ENCODE results near the gene POLRMT. TPM values are rescaled to one million over a fixed set of nuclear protein-coding genes. Genes with fewer than 3 reads are reported as not detected.

The POLRMT gene
- total RNA-seq, 1 donor from 2014 or later, result 56.7 TPM

DNA sequence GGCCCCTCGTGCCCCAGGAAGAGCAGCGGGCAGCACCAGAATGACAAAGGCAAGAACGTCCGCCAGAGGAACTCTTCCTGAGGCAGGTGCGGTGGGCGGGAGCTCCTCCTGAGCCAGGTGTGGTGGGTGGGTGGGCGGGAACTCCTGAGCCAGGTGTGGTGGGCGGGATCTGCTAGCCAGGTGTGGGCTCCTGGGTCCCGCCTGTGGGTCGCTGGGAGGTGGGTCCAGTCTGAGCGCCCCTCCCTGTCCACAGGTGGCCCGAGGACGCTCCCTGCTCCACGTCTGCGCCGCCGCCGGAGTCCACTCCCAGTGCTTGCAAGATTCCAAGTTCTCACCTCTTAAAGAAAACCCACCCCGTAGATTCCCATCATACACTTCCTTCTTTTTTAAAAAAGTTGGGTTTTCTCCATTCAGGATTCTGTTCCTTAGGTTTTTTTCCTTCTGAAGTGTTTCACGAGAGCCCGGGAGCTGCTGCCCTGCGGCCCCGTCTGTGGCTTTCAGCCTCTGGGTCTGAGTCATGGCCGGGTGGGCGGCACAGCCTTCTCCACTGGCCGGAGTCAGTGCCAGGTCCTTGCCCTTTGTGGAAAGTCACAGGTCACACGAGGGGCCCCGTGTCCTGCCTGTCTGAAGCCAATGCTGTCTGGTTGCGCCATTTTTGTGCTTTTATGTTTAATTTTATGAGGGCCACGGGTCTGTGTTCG, 50.7 kb downstream of the POLRMT start:
- no peak for DNase-seq (ENCODE audit: extremely low read depth, low read depth, low spot score)

DNA sequence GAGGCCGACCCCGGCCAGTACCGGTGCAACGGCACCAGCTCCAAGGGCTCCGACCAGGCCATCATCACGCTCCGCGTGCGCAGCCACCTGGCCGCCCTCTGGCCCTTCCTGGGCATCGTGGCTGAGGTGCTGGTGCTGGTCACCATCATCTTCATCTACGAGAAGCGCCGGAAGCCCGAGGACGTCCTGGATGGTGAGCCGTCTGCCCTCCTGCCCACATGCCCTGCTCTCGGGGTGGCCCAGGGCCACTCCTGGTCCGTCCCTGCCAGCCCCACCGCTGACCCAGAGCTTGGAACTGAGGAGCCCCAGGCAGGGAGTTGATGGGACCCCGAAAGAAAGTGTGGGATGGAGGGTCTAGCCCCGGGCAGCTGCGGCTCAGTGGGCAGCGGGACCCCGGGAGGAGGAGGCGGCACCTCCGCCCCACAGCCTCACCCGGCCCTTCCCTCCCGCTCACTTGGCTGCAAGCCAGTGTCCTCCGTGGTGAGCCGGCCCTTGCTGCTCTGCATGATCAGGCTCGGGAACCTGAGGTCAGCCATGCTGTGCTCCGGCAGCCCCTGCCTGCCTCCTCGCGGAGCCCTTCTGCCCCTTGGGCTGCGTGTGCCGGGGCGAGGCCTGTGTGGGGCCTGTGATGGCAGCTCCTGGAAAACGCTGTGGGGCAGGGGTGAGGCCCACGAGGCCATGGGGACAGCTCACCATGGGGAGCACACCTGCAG, 51.8 kb downstream of the POLRMT start:
- DNase-seq (ENCODE audit: extremely low read depth, low read depth, low spot score), result no peak

DNA sequence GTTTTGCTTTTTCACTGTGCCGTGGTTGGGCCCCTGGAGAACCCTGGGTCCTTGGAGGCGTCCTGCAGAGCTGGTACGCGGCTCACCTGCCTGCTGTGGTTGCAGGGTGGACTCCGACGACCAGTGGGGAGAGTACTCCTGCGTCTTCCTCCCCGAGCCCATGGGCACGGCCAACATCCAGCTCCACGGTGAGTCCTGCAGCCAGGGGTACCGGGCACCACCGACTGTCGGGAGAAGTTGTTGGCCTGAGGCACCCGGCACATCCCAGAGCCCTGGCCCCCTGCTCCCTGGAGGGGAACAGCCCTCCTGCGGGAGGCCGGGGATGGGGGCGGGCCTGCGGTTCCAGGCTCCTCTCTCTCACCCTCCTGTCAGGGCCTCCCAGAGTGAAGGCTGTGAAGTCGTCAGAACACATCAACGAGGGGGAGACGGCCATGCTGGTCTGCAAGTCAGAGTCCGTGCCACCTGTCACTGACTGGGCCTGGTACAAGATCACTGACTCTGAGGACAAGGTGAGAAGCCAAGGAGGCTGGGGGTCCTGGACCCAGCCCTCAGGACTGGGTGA, 53.0 kb downstream of the POLRMT start:
- no peak for DNase-seq (ENCODE audit: extremely low read depth, low read depth, low spot score)

DNA sequence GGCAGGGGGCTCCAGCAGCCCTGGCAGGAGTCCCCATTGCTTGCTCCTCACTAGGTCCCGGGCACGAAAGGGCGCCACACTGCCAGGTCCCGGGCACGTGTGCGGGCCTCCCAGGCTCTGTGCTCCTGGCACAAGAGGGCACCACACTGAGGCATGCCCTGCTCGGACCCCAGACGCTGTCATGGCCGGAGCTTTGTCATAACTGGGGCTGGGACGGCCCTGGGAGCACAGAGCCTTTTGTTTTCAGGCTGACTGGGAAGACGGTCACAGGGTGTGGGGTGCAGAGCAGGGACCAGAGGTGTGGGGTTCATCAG, 53.5 kb downstream of the POLRMT start:
- no peak for DNase-seq (ENCODE audit: extremely low read depth, low read depth, low spot score)

- DNase-seq (ENCODE audit: extremely low read depth, low read depth, low spot score), result no peak
Measured at GRCh38 chr19:579111-579841, 54.1 kb downstream of the POLRMT start.

DNA sequence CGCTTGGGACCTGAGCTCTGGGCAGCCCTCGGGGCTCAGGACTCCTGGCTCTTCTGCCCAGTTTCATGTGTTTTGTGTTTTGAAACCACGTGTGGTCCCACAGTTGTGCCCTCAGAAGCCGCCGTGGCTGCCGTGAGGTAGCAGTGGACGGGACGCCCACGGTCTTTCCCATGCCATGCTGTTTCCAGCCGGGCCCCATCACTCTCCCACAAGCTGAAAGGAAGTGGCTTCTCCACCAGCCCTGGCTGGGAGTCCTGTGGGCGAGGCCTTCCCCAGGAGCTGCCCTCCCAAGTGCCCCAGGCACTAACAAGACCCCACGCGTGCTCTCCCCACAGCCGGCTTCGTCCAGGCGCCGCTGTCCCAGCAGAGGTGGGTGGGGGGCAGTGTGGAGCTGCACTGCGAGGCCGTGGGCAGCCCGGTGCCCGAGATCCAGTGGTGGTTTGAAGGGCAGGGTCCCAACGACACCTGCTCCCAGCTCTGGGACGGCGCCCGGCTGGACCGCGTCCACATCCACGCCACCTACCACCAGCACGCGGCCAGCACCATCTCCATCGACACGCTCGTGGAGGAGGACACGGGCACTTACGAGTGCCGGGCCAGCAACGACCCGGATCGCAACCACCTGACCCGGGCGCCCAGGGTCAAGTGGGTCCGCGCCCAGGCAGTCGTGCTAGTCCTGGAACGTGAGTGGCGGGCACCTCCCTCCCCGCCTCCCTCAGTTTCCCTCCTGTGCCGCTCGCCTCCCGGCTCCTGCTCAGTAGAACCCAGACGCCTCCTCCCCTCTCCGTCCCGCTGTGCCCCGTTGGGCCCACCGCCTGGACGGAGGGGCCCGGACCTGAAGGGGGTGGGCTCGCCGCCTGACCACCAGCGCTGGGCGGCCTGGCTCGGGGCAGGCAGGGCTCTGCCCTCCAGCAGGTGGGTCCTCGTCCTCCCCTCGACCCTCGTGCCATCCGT, 55.6 kb downstream of the POLRMT start:
- no peak for DNase-seq (ENCODE audit: extremely low read depth, low read depth, low spot score)

GRCh38 chr19:576768-577438, 56.4 kb downstream of the POLRMT start:
- DNase-seq (ENCODE audit: extremely low read depth, low read depth, low spot score), result no peak

DNA sequence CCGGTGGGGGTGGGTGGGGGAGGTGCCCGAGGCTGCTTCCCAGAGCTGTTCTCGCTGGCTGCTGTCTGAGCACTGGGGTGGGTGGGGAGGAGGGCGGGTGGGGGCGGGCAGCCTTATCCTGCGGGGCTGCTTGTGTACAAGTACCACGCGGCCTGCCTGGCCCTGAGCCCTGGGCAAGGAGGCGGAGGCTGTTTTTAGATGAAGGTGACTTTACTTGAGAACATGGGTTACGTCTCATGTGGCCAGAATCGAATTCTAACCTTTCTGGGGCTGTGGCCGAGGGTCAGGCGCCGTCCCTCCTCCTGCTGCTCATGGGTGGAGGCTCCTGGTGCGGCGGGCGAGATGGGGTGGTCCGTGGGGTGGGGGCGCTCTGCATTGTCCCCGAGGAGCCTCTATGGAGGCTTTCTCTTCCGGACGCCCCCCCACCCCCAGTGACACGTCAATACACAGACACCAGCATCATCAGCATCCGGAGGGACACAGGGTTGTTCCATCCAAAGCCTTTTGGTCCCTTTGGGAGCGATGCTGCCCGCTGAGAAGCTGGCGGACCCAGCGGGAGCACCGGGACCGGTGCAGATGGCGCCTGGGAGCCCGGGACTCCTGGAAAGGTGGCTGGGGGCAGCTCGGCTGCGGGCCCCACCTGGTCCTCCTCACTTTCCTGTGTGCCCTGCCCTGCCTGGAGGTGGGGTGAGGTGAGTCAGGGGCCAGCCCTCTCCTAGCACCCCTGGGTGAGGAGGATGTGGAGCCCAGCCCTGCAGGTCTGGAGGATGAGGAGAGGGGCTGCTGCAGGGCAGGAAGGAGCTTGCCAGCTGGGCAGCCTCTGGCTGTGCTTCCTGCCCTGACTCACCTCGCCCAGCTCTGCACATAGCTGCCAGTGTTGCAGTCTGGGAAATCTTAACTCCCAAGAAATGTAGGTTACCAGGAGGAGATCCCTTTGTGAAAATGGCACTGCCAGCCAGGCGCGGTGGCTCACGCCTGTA, 57.5 kb downstream of the POLRMT start:
- no peak for DNase-seq (ENCODE audit: extremely low read depth, low read depth, low spot score)

DNA sequence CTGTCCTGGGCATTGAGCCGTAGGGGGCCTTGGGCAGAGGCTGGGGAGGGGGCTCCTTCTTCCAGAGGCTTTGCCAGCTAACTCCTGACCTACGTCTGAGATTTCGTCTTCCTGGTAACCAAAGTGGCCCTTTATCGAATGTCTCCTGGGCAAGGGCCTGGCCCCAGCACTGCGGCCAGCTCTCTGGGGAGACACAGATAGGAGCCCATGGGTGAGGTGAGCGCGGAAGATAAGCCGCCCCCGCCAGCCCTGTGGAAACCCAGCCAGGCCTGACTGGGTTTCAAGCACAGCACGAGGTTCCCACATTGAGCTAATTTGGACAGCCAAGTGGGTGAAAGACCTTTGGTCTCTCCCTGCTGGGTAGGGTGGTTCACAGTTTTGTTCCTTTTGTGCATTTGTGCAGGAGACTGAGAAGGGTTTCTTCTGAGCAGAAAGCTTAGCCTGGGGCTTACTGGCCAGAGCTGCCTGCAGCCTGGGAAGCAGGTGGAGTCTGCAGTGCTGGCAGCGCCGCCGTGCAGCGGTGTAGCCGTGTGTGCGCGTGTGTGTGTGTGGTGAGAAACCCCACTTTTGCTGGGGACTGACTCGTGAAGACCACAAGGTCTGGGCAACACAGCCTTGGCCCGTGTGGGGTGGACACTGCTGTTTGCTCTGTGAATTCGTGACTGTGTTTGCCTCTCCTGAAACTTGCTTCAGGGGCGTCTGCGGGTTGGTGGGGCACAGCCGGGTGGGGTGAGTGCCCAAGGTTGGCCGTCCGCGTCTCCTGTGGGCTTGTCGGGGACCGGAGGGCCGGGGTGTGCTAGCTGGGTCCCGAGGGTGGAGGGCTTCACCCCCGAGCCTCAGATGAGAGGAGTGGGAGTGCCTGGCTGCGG, 58.4 kb downstream of the POLRMT start:
- DNase-seq (ENCODE audit: extremely low read depth, low read depth, low spot score), result no peak

DNA sequence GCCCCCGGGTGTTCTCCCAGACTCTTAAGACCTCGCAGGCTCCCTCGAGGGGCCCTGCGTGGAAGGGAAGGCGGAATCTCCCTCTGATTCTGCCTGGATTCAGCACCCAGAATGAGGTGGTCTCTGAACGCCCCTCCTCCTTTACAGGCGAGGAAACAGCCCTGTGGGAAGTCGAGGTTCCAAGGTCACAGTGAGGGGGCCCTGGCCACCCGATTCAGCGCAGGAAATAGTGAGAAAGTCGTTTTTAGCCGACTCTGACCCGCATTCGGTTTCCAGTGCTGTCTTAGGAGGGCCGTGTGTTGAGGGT, 59.9 kb downstream of the POLRMT start:
- no peak for DNase-seq (ENCODE audit: extremely low read depth, low read depth, low spot score)

DNA sequence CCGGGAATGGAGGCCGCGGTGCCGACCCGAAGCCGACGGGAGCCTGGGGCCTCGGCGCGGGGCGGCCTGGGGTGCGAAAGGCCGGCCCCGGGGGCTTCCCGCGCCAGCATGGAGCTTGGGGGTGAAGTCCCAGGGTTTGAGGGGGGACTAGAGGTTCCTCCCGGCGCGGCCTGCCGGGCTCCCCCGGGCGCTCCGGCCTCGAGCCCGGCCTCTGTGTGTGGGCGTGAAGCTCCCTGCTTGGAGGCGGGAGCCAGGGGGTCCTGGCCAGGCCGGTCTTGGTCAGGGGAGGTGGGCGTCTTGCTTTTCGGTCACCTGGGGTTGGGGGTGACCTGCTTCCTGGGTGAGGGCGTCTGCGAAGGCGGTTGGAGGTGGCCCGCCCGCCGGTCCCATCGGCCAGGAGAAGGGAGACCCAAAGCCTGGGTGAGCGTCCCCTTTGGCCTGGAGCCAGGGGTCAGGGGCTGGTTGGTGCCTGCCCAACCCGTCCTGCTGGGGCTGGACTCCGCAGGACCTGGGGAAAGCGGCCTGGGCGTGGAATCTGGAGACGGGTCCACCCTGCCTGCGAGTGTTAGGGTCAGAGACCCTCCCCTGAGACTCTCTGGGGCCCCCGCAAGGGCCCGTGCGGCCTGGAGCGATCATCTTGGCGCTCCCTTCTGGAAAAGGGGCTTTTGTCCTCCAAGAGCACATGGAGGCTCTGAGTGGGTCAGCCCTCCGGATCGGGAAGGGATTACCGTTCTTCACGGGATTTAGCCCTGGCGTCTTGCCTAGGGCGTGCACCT, 60.4 kb downstream of the POLRMT start:
- no peak for DNase-seq (ENCODE audit: extremely low read depth, low read depth, low spot score)

- no peak for DNase-seq (ENCODE audit: extremely low read depth, low read depth, low spot score)
Measured at GRCh38 chr19:572140-572742, 61.1 kb downstream of the POLRMT start, which contains the start of gene BSG. Gene BSG (plus strand): TSS chr19:572596. CDS start chr19:572635, 39 bp downstream.

DNA sequence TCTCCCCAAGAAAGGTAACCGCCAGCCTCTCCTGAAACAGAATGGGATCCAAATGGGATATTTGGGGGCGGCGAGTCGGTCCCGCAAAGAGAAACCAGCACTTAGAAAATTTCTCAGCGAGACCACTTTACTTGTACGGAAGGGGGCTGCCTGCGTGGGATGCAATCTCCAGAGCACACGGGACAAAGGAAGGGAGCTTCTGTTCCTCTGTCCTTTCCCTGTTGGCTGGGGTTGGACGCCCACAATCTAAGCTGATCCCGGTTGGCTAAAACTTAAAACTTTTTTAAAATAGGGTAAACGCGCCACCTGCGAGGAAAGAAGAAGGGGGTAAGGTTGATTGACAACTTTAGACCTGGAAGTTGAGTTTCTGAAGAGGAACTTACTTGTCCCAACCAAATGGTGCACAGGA, 61.8 kb downstream of the POLRMT start:
- DNase-seq (ENCODE audit: extremely low read depth, low read depth, low spot score), result no peak

DNA sequence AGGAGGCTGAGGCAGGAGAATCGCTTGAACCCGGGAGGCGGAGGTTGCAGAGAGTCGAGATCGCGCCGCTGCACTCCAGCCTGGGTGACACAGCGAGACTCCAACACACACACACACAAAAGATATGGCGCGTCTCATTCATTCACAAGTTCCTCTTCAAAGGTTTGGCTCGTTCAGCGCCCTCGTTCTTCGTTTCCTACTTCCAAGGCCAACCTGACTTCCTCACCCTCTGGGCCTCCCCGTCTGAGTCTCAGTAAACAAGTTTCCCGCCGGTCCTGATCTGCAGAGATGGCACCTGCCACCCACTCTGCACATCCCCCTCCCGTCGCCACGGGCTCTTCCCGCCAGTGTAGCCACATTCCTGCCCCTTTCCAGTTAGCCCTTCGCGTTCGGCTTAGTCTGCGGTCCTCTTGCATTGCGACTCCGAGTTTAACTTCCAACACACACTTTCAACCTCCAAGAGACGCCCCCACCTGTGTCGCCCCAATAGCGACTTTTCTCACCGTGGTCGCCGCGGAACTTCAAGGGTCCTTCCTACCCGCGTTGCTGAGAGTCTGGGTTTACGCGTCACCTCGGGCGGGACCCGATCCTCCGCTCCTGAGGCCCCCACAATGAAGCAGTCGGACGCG, 62.3 kb downstream of the POLRMT start:
- no peak for DNase-seq (ENCODE audit: extremely low read depth, low read depth, low spot score)

DNA sequence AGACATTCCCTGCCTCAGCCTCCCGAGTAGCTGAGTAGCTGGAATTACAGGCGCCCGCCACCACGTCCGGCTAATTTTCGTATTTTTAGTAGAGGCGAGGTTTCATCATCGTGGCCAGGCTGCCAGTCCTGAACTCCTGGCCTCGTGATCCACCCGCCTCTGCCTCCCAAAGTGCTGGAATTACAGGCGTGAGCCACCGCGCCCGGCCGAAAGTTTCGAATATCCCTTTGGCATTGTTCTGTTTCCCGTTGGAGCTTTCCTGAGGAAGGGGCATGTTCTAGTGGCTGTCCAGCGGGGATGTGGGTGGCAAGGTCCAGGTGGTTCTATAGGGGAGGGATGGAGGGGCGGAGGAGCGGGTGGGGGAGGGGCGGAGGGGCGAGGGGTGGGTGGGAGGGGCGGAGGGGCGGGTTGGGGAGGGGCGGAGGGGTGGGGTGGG, 63.1 kb downstream of the POLRMT start:
- no peak for DNase-seq (ENCODE audit: extremely low read depth, low read depth, low spot score)

- DNase-seq (ENCODE audit: extremely low read depth, low read depth, low spot score), result no peak
Measured at GRCh38 chr19:567296-567900, 65.9 kb downstream of the POLRMT start.
